Right kidney (tissue), 9 donors: ENCODE results near the gene CCDC178.
"Not testable (repeated sequence)": the region's sequence is repeated elsewhere in the genome, so short reads cannot be mapped to it uniquely, and the experiment has no call there.

ENCODE experiments used
- DNase-seq: peaks from one replicate; pipeline ENCODE4 v3.0.0-alpha.2; 2016
- long read RNA-seq, 8 donors: transcript quantifications; one replicate each; lab custom pipeline, GENCODE V29; 2026

Gene CCDC178, protein sequence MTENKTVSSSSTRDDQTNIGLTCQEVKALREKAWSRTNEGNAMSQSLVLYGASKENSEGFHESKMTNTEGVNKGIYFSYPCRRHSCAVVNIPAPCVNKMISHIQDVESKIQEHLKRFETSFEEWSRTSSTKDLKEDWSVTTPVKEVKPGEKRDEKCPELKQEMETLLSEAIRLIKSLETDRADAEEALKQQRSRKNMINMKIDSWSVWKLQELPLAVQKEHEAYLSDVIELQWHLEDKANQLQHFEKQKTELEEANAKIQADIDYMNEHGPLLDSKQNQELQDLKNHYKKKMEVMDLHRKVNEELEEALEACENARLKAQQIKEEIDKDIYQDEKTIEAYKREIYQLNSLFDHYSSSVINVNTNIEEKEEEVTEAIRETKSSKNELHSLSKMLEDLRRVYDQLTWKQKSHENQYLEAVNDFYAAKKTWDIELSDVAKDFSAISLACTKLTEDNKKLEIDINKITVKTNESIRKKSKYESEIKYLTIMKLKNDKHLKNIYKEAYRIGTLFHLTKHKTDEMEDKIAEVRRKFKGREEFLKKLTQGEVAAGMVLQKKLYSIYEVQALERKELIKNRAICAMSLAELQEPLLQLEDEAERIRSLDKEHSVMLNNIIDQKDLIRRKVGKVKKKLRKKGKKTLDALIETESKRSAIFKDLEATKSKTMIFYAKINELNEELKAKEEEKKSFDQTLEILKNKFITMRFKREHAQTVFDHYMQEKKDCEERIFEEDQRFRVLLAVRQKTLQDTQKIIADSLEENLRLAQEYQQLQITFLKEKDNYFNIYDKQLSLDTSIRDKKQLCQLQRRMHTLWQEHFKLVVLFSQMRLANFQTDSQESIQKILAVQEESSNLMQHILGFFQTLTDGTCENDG
- long read RNA-seq, donor 1, result 0 reads
- long read RNA-seq, donor 2, result 0 reads
- long read RNA-seq, donor 3, result 0 reads
- long read RNA-seq, donor 4, result 0 reads
- long read RNA-seq, donor 5, result 0 reads
- long read RNA-seq, donor 6, result 0 reads
- long read RNA-seq, donor 7, result 0 reads
- long read RNA-seq, donor 8, result 0 reads

- DNase-seq, result peak; percentile 80
These were observed at the start of gene CCDC178 for GRCh38 chr18:33440060-33441043. CCDC178 (minus strand) TSS chr18:33440721; CDS start chr18:33412088, 28,633 bp downstream.

GRCh38 chr18:33483908-33484307 is 43.4 kb upstream of the CCDC178 start:
- DNase-seq, result no peak

- no peak for DNase-seq
These were observed 32.0 kb upstream of the CCDC178 start for GRCh38 chr18:33472509-33472908.

- DNase-seq, result no peak
These were observed 29.7 kb upstream of the CCDC178 start for GRCh38 chr18:33470216-33470615.

- DNase-seq, result no peak
These were observed 29.2 kb upstream of the CCDC178 start for GRCh38 chr18:33469699-33470098.

- DNase-seq, result no peak
These were observed 27.0 kb upstream of the CCDC178 start for GRCh38 chr18:33467531-33467930.

DNA sequence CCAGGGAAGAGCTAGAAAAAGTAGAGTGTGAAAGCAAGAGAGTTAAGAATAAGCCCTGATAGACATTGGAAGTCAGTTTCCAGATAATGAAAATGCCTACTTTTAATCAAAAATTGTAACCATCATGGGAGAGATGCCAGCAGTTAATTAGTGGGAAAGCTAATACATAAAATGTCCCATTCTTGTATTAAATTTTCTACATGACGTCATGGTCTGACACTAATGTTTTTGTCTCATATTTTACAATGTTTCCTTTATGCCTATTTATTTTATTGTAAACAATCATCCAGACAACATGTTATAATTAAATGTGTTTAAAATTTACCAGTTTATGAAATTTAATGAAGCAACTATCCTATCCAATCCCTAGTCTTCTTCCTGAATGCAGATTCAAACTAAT is 26.3 kb upstream of the CCDC178 start:
- no peak for DNase-seq

- DNase-seq, result no peak
These were observed 20.2 kb upstream of the CCDC178 start for GRCh38 chr18:33460681-33461080.

DNA sequence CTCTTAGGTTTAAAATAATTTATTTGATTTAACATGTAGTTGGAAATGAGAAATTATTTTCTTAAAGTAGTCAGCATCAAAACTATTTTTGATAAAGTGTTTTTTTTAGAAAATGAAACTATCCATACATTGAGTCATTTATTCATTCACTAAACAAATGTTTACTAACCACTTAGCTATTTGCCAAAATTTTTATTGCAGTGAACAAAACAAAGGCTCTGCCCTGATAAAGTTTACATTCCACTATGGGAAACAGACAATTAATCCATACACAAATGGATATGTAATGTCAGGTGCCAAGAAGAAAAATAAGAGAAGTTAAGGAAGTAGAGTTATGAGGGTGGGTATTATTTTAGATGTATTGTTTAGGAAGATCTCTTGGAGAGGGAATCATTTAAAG is 19.1 kb upstream of the CCDC178 start:
- no peak for DNase-seq

DNA sequence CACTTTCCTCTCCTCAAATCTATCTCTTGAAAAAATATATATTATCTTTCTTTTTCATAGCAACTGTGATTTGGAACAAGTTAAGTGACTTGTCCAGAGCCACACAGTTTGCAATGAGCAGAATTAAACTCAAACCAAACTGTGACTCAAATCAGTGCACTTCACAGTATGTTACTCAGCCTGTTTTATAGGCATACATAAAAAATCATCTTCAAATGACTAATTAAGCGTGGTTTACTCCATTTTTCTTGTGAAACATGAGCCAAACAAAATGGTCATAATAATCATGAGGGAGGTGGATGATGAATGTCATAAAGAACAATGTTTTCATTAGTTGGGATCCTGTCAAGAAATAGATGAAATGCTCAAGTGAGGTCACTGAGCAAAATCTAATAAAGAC is 6.1 kb upstream of the CCDC178 start:
- no peak for DNase-seq

- DNase-seq, result no peak
These were observed 4.2 kb upstream of the CCDC178 start for GRCh38 chr18:33444709-33445108.

DNA sequence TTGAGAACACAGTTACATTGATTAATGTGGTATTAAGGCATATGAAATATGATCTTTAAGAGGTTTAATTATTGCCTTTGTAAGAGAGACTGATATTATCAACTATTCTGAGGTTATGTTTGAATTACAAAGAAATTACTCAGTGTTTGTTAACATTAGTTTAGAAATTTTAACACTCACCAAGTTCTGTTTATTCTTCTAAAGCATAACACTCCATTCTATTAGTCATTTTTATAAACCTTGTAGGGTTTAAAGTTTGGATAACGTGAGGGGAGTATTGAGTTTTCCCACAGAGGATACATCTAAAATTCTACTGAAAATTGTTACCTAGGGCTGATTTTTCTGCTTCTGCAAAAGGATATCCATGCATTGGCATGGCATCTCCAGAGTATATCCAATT is 7.7 kb downstream of the CCDC178 start:
- no peak for DNase-seq

DNA sequence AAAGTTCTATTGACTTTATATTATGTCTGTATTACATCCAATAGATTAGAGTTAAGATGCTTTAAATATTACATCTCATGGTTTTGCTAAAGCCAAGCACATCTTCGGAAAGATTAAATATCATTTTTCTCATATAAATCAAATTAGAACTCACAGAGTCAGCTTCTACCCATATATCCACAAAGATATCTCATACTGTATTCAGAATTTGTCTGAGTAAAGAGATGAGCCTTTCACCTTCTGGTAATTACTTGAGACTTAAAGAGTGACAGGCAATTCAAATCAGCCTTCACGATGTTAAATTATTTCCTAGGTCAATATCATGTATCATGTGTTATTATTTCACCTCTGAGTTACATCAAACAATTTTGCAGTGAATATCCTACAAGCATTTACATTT is 13.0 kb downstream of the CCDC178 start:
- DNase-seq, result no peak

- no peak for DNase-seq
These were observed 16.1 kb downstream of the CCDC178 start for GRCh38 chr18:33424266-33424946.

GRCh38 chr18:33421225-33421624 is 19.3 kb downstream of the CCDC178 start:
- no peak for DNase-seq

DNA sequence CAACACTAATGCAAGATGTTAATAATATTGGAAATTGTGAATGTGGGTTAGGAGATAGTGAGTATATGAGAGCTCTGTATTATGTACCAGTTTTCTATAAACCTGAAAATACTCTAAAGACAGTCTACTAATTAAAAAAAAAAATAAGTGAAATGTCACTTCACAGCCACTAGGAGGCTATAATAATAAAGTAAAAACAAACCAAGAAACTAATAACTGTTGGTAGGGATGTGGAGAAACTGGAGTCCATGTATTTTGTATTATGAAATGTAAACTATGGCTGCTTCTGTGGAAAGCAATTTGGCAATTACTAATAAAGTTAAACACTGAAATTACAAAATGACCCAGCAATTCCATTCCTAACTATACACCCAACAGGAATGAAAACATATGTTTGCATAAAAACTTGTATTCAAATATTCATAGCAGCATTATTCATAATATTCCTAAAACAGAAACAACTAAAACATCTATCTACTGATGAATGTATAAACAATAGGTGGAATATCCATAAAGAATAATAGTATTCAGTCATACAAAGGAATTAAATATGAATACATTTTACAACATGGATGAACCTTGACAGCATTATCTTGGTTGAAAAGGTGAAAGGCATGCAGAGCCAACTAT is 36.2 kb downstream of the CCDC178 start:
- DNase-seq, result no peak

DNA sequence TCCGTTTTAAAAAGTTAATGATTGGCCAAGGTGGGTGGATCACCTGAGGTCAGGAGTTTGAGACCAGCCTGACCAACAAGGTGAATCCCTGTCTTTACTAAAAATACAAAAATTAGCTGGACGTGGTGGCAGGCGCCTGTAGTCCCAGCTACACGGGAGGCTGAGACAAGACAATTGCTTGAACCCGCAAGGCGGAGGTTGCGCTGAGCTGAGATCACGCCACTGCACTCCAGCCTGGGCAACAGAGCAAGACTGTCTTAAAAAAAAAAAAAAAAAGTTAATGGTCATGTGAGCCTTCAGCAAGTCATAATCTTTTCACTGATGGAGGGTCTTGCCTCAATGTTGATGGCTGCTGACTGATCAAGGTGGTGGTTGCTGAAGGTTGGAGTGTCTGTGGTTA is 41.6 kb downstream of the CCDC178 start:
- not testable (repeated sequence) for DNase-seq

- no peak for DNase-seq
These were observed 64.7 kb downstream of the CCDC178 start for GRCh38 chr18:33375829-33376228.

DNA sequence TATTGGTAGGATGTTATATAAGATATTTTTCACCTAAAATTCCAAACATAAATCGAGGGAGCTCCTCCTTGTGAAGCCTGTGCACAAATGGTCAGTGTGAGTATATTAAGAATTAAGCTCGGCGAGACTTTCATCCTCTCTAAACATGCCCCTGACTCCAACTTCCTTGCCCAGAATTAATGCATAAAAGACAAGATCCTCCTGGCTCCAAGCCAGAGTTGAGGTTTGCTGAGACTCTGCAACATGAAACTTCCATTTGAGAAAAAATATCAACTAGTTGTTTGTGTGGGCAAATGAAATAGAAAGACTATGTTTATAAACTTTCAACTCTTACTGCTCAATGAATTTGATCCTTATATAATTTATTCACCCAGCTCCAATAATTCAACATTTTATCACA is 68.1 kb downstream of the CCDC178 start:
- no peak for DNase-seq

DNA sequence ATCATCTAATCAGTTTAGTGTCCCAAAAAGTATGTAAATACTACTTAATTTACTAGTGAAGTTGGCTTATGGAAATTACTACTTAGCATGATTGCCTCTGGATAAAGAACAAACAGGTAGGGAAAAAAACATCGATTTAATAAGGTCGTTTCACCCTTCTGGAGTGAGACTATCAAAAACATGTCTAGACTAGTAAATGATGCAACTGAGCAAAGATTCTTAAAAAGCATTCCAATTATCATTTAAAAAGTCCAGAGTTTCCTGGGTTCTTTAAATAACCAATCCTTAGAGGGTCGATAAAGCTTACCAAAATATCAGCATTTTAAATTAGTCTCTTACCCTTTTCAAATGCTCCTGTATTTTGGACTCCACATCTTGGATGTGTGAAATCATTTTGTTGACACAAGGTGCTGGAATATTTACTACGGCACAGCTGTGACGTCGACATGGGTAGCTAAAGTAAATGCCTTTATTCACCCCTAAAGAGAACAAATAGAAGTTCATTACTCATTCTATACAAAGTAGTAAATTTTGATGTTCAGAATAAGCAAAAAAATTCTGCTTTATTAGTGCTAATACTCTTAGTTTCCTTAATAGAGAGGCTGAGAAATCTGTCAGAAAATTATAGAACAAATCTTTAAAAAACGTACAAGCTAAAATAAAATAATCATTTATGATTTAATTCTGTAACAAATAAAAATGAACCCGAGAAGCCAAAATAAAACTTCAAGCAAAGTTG is 70.6 kb downstream of the CCDC178 start:
- DNase-seq, result no peak
